Cardiac ventricle fibroblast (primary cell): ENCODE measurements around the gene RPRM. TPM values are rescaled to one million over a fixed set of nuclear protein-coding genes. Genes with fewer than 3 reads are reported as not detected.

Source experiments
- total RNA-seq: library from RNA; depleted of rRNA; stranded (reverse); fragments of >200 nt; gene quantifications from 2 replicates; pipeline ENCODE4 v1.2.3, GENCODE V29; 2015

The RPRM gene
- not detected in 2 replicates for total RNA-seq

DNA sequence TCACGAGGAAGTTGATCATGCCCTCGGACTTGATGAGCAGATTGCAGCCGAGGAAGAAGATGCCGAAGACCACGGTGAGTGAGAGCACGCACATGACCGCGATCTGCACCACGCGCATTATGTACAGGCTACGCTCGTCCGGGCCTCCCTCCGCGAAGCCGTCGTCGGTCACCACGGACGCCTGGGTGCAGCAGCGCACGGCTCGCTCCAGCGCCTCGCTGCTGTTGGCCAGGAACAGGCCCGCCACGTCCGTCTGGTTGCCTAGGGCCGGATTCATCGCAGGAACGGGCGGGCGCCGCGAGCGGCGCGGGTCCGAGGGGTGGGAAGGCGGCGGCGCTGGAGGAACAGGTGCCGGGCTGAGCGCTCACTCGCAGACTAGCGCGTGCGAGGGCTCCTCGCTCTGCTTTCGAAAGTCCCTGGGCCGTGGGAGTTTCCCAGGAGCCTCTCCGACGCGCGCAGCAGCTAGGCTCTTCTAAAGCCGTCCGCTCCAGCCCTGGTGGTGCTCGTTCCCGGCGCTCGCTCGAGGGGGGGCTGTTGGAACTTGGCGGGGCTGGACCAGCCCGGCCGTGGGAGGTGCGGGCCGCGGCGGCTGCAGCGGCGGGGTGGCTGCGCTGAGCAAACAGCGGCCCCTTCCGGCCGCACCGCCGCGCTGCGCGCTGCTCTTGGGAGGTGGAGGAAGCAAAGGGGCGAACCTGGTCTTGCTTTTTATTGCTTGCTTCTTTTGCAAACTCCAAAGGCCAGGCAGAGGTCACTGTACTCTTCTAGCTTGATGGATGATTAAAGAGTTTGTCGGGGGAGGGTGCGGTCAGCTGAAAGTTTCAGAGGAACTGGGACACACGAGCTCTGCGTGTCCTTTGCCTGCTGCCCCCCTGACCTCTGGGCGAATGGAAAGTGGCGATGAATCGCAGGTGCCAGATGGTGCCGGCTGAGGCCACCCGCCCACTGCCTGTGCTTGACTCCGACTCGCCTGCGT lies at the start of gene RPRM:
Gene RPRM (minus strand): TSS at position 474 of the 973 bp plus-strand sequence. CDS start 197 bp downstream, at position 277.

